Epithelial cell of esophagus (primary cell): ENCODE data around the gene LDOC1.
"Not testable (repeated sequence)": the region's sequence is repeated elsewhere in the genome, so short reads cannot be mapped to it uniquely, and the experiment has no call there.

Experiments
- DNase-seq: peaks from one replicate; pipeline ENCODE4 v3.0.0; 2010; ENCODE audit warnings: low read depth
- H3K4me3 ChIP-seq: 2 replicates; pipeline ENCODE4 v1.5.1; 2011; ENCODE audit warnings: mild to moderate bottlenecking, low read length, control low read depth
- CTCF ChIP-seq: IDR thresholded peaks from 2 replicates; pipeline ENCODE4 v1.5.1; 2011; ENCODE audit warnings: low read depth, mild to moderate bottlenecking, low read length, control low read depth, inconsistent platforms; ENCODE audit not compliant: insufficient read depth; ENCODE audit errors: missing control alignments

The LDOC1 gene

GRCh38 chrX:141183000-141183399 is 6.1 kb upstream of the LDOC1 start:
- no peak for DNase-seq
- TF ChIP-seq CTCF: no peak

GRCh38 chrX:141180851-141181250 is 3.9 kb upstream of the LDOC1 start:
- no peak for TF ChIP-seq CTCF
- no peak for DNase-seq
- H3K4me3 ChIP-seq: no peak overlapping the region

More at GRCh38 chrX:141183000-141183399, 6.1 kb upstream of the LDOC1 start:
- H3K4me3 ChIP-seq: no peak overlapping the region

GRCh38 chrX:141175786-141176185 is 1.1 kb downstream of the LDOC1 start:
- DNase-seq: no peak
- no peak for TF ChIP-seq CTCF
- H3K4me3 ChIP-seq: peak overlapping the region; percentile 61

DNA sequence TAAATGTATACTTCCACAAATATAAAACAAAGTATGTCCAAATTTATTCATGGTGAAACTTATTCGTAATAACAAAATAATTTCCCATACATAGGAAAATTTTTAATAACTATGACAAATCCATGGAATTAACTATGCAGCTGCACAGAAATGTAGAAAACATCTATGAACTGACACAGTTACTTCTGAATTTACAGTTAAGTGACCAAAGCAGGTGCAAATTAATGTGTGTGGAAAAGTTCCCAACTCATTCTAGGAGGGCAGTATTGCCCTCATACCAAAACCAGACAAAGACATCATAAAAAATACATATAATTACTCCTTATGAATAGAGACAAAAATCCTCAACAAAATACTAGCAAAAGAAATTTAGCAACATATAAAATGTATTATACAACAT is 12.5 kb downstream of the LDOC1 start:
- no peak overlapping the region for H3K4me3 ChIP-seq
- no peak for TF ChIP-seq CTCF
- DNase-seq: no peak

DNA sequence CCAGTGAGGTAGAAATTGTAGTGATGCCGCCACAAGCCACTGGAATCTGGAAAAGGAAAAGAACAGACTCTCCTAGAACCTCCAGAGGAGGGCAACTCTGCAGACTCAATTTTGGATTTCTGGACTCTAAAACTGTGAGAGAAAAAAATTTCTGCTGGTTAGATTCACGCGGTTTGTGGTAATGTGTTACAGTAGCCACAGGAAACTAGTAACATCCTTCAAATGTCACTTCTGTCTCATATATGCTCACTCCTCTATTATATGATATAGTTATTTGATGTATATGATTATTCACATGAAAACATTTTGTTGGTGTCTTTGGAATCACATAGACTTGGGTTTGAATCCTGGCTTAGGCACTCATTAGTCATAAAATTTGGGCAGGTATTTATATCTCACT is 18.8 kb downstream of the LDOC1 start:
- no peak for TF ChIP-seq CTCF
- H3K4me3 ChIP-seq: no peak overlapping the region
- DNase-seq: no peak

- not testable (repeated sequence) for H3K4me3 ChIP-seq
- DNase-seq: peak; percentile 58
Measured at GRCh38 chrX:141155231-141155630, 21.7 kb downstream of the LDOC1 start.

DNA sequence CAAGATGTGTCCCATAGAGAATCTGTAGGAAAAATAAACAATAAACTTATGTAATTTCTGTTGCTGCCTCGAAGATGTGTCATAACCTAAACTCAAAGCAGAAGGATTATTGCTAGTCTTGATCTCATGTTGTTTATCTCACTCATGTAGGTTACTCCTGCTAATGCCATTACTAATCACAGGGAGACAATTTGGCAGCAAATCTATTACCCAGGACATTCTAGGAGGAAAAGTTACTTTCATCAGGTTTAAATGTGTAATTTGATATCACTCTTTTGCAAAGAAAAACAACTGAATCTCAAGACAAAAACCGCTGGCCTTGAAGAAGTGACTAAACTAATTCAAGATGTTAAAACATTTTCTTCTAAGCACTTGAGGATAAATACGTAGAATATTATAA is 34.0 kb downstream of the LDOC1 start:
- TF ChIP-seq CTCF: no peak
- no peak overlapping the region for H3K4me3 ChIP-seq
- peak; percentile 18 for DNase-seq

DNA sequence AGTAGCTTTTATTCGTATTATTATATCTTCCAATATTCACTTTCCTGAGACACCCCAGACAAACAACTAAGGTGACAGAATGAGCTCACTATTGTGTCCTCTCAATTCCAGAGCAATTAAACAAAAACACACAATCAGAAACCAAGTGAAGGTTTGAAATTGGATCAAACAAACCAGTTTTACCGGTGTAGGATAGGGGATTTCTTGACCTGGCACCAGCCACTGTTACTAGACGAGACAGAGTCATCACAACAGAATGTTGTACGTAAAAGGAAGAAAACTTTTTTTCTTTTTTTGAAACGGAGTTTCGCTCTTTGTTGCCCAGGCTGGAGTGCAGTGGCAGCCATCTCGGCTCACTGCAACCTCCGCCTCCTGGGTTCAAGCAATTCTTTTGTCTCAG is 43.7 kb downstream of the LDOC1 start:
- DNase-seq: peak; percentile 84
- no peak for TF ChIP-seq CTCF
- H3K4me3 ChIP-seq: no peak overlapping the region
